Measurements from ENCODE around the gene RPL23. TPM values are rescaled to one million over a fixed set of nuclear protein-coding genes. Genes with fewer than 3 reads are reported as not detected.

RPL23 gene
- total and polyA plus RNA-seq, 9 of the 15 experiments (the other 6 are each of a cell fraction or from before 2014, with no cell fraction given): 1,745 to 3,667 (median 3,096) TPM

DNA sequence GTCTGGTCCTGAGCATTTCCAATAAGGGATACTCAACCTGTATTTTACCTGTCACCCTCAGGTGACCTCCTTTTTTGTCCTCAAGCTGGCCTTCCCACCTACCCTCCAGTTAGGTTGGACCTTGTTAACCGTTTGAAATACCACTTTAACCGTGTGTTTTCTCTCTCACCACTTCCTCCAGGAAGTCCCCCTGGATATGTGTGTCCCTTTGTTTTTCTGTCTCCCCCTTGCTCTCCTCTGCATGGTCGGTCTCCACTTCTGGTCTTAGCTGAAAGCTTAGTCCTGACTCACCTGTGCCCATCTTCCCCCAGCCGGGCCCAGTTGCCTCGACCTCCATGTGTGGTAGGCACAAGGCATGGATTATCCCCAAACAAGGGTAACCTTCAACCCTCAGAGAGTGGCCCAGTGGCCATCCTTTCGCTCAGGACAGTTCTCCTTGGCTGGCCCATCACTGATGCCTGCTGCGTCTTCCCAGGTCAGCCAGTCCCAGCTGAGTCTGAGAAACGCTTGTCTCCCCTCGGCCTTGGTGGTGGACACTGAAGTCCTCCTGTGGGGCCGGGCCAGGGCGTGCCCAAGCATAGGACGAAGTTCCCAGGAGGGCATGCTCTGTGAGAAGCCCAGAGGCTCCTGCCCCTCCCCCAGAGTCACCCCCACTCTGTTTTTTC is 36.4 kb upstream of the RPL23 start:
- Histone ChIP-seq H3K4me2 (ENCODE audit: insufficient read depth, low read length) (no peak overlapping the region), H3K9me3 (replicated peaks; ENCODE audit: control insufficient read depth, insufficient read depth, low read depth, low read length) (no peaks in the 10 kb centered on the region), H2AFZ (ENCODE audit: low read depth, low read length) (no peak overlapping the region), H3K4me3 (no peak overlapping the region), H3K9ac (ENCODE audit: insufficient read depth in 1 of 2, low read depth in 2 of 2, low read length in 2 of 2) (peak overlapping the region in 1 of 2 experiments; percentile 77; a peak in 2 of 4 replicates), H3K36me3 (ENCODE audit: control insufficient read depth, insufficient read depth, low read length) (peaks cover 89% of the 10 kb centered on the region; the same call in 2 of the 3 replicates), H3K27ac (ENCODE audit: extremely low read depth, low read depth, low read length) (no peak overlapping the region), H4K20me1 (replicated peaks; ENCODE audit: control insufficient read depth, insufficient read depth, low read length) (peaks cover 34% of the 10 kb centered on the region), H3K79me2 (ENCODE audit: control insufficient read depth, insufficient read depth, low read length) (peaks cover 17% of the 10 kb centered on the region; the same call in 2 of the 3 replicates), H3K9me1 (ENCODE audit: control insufficient read depth, insufficient read depth, low read length) (peaks cover 6% of the 10 kb centered on the region), H3K4me1 (replicated peaks in 1 of 2; ENCODE audit: control insufficient read depth in 2 of 2, insufficient read depth in 2 of 2, low read length in 2 of 2) (peaks cover 20 to 30% of the 10 kb centered on the region in 2 experiments; a peak in 4 of 5 replicates), H3K27me3 (ENCODE audit: control insufficient read depth in 2 of 2, insufficient read depth in 2 of 2, low read length in 2 of 2) (no peaks in the 10 kb centered on the region)
- CTCF ChIA-PET (ENCODE audit: low intra/inter-chr PET ratio): no interaction called here
- ATAC-seq (no peak), DNase-seq (ENCODE audit: extremely low read depth in 1 of 4, low spot score in 3 of 4) (no peak), FAIRE-seq (no peak)
- POLR2A ChIA-PET: no interaction called here
- intact Hi-C loops (cut with micrococcal nuclease): no loop called here
- in situ Hi-C loops (cut with MboI): no loop called here
- WGBS (ENCODE audit: insufficient coverage, low coverage, missing lambda C conversion rate): 86% methylated on average over 12 of the region's 12 CpGs
- no TSS peak for BruUV-seq (replicated peaks)
- TF ChIP-seq, protein P1, sequence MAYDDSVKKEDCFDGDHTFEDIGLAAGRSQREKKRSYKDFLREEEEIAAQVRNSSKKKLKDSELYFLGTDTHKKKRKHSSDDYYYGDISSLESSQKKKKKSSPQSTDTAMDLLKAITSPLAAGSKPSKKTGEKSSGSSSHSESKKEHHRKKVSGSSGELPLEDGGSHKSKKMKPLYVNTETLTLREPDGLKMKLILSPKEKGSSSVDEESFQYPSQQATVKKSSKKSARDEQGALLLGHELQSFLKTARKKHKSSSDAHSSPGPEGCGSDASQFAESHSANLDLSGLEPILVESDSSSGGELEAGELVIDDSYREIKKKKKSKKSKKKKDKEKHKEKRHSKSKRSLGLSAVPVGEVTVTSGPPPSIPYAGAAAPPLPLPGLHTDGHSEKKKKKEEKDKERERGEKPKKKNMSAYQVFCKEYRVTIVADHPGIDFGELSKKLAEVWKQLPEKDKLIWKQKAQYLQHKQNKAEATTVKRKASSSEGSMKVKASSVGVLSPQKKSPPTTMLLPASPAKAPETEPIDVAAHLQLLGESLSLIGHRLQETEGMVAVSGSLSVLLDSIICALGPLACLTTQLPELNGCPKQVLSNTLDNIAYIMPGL (CRISPR knock-in tag; IDR thresholded peaks at IDR 0.05): no peak
- TF ChIP-seq NCOA6 (IDR thresholded peaks at IDR 0.05): no peak
- no peak for TF ChIP-seq TRIM24 (IDR thresholded peaks at IDR 0.05)
- TF ChIP-seq, protein P2, sequence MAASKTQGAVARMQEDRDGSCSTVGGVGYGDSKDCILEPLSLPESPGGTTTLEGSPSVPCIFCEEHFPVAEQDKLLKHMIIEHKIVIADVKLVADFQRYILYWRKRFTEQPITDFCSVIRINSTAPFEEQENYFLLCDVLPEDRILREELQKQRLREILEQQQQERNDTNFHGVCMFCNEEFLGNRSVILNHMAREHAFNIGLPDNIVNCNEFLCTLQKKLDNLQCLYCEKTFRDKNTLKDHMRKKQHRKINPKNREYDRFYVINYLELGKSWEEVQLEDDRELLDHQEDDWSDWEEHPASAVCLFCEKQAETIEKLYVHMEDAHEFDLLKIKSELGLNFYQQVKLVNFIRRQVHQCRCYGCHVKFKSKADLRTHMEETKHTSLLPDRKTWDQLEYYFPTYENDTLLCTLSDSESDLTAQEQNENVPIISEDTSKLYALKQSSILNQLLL (CRISPR knock-in tag; IDR thresholded peaks at IDR 0.05; ENCODE audit: borderline replicate concordance): no peak
- TF ChIP-seq RBFOX2 (IDR thresholded peaks at IDR 0.05; ENCODE audit: low read depth, low read length): 0 out of 2 replicates have a peak, but pooled peaks have one; percentile 6
- TF ChIP-seq, protein P3, sequence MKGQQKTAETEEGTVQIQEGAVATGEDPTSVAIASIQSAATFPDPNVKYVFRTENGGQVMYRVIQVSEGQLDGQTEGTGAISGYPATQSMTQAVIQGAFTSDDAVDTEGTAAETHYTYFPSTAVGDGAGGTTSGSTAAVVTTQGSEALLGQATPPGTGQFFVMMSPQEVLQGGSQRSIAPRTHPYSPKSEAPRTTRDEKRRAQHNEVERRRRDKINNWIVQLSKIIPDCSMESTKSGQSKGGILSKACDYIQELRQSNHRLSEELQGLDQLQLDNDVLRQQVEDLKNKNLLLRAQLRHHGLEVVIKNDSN (CRISPR knock-in tag; IDR thresholded peaks at IDR 0.05): no peak
- TF ChIP-seq MTA2 (IDR thresholded peaks at IDR 0.05; ENCODE audit: low read depth): no peak
- TF ChIP-seq MEF2D (tag; conservative IDR thresholded peaks at IDR 0.05; ENCODE audit: low read depth): no peak
- TF ChIP-seq, protein P4, sequence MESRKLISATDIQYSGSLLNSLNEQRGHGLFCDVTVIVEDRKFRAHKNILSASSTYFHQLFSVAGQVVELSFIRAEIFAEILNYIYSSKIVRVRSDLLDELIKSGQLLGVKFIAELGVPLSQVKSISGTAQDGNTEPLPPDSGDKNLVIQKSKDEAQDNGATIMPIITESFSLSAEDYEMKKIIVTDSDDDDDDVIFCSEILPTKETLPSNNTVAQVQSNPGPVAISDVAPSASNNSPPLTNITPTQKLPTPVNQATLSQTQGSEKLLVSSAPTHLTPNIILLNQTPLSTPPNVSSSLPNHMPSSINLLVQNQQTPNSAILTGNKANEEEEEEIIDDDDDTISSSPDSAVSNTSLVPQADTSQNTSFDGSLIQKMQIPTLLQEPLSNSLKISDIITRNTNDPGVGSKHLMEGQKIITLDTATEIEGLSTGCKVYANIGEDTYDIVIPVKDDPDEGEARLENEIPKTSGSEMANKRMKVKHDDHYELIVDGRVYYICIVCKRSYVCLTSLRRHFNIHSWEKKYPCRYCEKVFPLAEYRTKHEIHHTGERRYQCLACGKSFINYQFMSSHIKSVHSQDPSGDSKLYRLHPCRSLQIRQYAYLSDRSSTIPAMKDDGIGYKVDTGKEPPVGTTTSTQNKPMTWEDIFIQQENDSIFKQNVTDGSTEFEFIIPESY (CRISPR knock-in tag; IDR thresholded peaks at IDR 0.05): no peak
- TF ChIP-seq GATAD2A (IDR thresholded peaks at IDR 0.05): no peak
